ENCODE data around the gene LHFPL5. TPM values are rescaled to one million over a fixed set of nuclear protein-coding genes. Genes with fewer than 3 reads are reported as not detected.

Gene LHFPL5
- not detected for polyA plus RNA-seq (ENCODE audit: insufficient read length)

DNA sequence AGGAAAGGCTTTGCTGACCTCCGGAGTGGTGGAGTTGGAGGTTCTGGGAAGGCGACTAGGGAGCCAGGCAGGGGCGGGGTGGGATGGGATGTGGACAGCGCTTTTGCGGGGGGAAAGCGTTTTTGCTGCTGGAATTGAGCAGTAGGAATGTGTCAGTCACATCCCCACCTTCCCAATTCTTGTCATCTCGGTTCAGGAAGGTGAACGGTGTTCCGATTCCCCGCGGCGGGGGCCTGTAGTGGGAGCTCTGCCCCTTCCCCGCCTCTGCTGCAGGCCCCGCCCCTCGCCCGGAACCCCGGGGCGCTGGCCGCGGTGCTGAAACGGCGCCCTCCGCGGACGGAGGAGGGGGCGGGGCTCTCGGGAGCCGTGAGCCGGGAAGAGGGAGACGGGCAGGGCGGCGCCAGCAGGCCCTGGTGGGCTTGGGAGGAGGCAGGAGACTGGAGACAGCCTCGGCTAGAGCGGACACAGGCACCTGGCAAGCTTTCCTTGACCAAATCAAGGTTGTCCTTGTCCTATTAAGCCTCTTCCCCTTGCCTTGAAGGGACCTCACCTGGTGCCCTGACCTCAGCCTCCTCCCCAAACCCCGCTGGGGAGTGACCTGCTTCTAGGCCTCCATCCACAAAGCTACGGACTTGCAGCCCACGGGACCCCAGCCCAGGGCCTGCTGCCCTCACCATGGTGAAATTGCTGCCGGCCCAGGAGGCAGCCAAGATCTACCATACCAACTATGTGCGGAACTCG lies at the start of gene LHFPL5:
LHFPL5 (plus strand) TSS at position 357 of the 741 bp plus-strand sequence; CDS start at position 676, 319 bp downstream.
- no peak for DNase-seq (ENCODE audit: low read depth)

DNA sequence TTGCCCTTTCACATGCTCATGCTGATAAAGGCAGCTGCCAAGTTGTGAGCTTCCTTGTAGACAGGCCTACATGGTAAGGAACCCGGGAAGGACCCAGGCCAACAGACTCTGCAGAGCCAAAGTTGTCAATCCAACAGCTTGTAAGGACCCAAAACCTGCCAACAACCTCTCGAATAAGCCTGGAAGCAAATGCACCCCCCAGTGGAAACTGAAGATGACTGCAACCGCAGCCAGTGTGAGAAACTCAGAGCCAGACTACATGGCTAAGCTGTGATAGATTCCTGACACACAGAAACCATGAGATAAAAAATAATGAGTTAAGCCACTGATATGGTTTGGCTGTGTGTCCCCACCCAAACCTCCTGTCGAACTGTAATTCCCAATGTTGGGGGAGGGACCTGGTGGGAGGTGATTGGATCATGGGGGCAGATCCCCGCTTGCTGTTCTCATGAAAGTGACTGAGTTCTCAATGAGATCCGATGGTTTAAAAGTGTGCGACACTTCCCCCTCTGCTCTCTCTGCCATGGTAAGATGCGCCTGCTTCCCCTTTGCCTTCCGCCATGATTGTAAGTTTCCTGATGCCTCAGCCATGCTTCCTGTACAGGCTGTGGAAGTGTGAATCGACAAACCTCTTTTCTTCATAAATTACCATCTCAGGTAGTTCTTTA lies 47.6 kb upstream of the LHFPL5 start:
- no peak for DNase-seq (ENCODE audit: low read depth)

DNA sequence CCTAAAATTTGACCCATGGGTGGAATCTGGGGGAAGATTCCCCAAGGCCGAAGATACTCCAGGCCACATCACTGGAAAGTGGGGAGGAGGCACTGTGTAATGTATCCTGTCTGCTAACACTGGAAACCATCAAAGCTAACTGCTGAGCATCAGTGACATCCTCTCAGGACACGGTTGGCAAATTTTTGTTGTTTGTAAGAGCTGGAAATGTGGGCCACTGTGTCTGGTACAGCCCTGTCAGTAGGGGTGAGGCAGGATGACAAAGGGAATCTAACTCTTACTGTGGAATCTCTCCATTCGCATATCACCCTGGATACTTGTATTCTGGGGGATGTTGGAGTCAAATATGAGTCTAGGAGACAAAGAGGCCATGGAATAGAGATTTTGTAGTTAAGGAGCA lies 45.7 kb upstream of the LHFPL5 start:
- no peak for DNase-seq (ENCODE audit: low read depth)

DNA sequence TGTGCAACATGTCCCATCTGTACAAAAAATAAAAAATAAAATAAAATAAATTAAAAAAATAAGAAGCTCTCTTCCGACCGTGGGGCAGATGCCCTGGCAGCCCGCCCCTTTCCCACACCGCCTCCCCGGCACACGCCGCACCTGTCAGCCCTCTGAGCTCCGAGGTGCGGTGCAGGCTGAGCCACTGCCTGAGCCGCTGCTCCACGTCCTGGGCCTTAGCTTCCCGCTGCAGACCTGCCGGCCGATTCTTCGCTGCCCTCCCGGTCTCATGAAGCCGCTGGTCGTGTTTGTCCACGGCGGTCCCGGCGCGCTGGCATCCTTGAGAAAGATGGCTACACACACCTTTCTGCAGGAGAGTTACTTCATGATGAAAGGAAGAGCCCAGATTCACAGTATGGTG lies 39.4 kb upstream of the LHFPL5 start:
- DNase-seq (ENCODE audit: low read depth): no peak

DNA sequence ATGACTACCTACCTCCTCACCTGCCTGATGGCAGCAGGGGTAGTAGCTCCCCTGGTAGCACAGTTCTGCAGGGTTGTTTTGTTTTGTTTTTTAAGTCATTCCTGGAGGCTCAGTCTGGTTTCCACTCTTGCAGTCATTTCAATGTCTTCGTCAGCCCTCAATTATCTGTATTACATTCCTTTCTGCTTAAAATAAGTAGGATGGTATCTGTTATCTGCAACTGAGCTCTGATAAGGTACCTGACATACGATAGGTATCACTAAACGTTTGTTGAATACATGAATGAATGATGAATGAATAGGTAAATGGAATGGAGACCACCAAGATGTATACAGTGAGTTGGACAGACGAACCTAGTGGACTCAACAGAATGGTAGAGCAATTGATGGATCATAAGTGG lies 35.9 kb upstream of the LHFPL5 start:
- DNase-seq (ENCODE audit: low read depth): no peak

DNA sequence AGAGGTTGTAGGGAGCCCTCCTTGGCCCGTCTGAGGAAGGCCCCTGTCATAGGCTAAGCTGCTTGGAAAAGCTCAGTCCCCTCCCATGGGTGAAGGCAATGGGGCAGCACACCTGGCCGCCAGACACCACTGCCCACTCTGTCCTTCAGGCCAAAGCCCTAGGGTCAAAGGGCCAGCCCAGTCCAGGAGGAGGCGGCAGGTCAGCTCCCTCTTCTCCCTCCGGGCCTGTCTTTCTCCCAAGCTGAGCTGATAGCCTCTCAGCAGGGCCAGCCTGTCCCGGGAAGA lies 33.9 kb upstream of the LHFPL5 start:
- DNase-seq (ENCODE audit: low read depth): no peak

DNA sequence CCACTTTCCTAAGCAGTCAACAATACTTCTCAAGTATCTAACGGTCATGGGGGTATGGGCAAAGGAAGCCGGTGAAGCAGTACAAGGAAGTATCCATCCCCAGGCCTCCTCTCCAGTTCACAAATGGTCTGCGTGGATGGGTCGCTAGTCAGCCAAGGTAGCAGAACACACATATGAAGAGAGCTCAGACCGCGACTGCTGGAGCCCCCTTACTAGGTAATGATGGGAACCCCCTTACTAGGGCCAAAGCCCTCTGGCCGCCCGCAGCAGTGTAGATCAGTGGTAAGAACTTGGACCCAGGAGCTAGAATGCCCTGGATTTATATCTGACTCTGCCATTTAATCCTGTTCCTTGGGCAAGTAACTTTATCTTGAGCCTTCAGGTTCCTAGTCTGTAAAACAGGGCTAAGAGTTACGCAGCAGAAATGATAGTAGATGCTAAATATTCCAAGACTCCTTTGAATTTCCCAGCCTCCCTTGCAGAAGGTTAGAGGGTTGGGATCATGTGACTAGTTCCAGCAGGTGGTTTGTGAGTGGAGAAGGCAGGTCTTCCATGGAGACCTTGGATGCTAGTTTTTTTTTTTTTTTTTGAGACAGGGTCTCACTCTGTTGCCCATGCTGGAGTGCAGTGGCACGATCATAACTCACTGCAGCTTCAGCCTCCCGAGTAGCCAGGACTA lies 30.9 kb upstream of the LHFPL5 start:
- DNase-seq (ENCODE audit: low read depth): no peak

DNA sequence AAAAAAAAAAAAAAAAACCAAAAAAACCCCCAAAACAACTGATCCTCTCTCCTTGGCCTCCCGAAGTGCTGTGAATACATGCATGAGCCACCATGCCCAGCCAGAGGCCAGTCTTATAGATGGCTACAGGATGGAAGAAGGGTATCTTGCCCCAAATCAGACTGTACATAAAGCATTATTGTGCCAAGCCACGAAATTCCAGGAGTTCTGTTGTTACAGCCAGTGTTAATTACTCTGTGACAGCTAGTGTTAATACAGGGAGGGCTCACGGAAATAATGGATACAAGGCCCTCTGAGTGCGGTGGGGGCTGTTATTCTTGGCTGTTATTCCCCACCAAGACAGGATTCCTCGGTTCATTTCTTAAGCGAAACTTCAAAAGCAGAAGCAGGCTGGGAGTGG lies 30.1 kb upstream of the LHFPL5 start:
- no peak for DNase-seq (ENCODE audit: low read depth)

DNA sequence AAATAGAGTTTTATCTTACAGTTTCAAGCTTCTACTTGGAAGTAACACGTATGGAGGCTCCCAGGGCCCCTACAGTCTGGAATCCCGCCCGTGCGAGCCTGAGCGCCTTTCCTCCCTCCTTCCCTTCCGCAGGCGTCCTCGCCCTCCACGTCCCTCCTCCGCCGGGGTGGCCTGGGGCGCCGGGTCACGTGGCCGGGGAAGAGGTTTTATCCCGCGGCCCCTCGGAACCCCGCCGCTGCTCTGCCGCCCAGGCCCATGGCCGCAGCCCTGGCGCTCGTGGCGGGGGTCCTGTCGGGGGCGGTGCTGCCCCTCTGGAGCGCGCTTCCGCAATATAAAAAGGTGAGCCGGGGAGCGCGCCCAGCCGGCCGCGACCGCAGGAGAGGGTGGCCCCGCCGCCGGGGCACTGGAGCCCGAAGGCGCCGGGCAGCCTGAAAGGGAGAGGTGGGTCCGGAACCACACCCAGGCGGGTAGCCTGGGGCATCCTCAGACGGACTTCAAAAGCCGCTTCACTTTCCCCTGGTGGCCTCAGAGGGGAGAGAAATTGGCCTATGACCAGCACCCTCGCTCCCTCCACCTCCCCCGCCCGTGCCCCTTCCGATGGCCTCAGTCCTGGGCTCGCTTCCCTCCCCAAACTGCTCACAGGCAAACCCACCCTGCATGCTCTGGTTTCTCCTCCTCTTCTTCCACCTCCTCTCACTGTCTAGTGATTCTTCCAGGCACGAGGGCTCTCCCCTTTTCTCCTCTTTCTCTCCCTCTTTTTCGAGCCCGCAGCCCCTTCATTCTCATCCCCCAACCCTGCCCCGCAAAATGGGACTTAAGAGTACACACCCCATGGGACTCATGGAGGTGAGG lies 28.6 kb upstream of the LHFPL5 start, which contains the start of gene CLPSL2:
CLPSL2 (plus strand) TSS at position 235 of the 852 bp plus-strand sequence; CDS start at position 256, 21 bp downstream.
- no peak for DNase-seq (ENCODE audit: low read depth)

DNA sequence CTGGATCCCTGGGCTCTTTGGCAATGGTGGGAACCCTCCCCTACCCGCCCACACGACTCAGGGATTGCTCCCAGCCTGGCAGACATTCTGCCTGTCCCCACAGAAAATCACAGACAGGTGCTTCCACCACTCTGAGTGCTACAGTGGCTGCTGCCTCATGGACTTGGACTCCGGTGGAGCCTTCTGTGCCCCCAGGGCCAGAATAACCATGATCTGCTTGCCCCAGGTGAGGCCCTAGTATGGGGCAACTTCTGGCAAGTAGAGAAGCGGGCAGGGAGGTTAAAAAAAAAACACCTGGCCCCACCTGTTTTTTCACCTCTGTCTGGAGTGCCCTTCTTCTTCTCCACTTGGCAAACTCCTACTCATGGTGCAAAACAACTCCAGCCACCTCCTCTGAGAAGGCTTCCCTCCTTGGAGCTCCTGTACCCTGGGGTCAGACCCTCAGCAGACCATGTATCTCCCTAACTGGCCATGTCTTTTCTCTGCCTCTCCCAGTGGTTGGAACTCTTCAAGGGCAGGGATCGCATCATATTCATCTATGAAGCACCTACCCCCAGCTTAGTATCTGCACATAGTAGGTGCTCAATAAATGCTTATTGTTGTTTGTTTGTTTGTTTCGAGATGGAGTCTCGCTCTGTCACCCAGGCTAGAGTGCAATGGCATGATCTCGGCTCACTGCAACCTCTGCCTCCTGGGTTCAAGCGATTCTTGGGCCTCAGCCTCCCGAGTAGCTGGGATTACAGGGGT lies 27.6 kb upstream of the LHFPL5 start:
- no peak for DNase-seq (ENCODE audit: low read depth)

DNA sequence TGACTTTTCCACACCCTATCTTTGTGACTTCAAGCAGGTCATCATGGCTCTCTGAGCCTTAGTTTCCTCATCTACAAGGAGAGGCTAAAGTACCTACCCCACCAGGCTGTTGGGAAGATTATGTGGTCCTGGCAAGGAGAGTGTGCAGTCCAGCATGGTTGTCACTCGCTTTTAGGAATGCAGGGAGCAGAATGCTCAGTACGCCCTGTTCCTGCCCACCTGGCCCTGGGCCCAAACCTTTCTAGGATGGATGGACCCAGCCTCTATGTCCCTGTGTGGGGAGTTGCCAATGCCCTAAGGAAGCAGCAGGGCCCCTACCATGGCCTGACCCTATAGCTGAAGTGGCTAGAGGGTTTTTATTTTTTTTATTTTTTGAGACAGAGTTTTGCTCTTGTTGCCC lies 26.7 kb upstream of the LHFPL5 start:
- no peak for DNase-seq (ENCODE audit: low read depth)

DNA sequence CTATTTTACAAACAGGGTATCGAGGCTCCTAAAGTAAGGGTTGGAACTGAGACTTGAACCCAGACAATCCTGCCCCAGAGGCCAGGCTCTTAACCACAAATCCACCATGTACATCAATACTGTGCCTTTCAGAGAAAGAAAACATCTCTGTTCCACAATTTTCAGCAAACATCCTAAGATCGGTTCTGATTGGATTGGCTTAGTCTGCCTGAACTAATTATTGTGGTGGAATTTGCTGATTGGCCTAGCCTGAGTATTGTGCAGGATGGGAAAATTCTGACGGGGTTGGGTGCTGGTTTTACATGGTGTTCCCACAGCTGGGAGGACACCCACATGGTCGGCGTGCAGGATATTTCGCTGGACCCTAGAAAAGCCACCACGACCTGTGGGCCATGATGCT lies 24.4 kb upstream of the LHFPL5 start, which contains the start of gene CLPSL1:
CLPSL1 (plus strand) TSS at position 301 of the 400 bp plus-strand sequence; CDS start at position 393, 92 bp downstream.
- no peak for DNase-seq (ENCODE audit: low read depth)

DNA sequence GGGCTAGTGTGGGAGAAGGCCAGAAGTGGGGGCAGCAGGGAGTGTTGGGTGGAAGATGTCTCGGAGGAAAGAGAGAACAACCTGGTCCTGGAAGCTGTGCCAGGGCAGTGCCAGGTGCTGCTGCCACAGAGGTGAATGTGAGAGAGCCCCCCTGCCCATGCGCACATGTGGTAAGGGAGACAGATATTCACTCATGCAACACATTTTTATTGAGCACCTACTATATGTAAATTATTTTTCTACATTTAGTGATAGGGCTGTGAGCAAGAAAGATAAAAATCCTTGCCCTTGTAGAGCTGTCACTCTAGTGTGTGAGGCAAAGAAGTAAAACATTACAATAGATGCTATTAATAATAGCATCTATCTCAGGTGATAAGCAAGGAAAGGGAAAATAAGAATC lies 23.9 kb upstream of the LHFPL5 start:
- no peak for DNase-seq (ENCODE audit: low read depth)

DNA sequence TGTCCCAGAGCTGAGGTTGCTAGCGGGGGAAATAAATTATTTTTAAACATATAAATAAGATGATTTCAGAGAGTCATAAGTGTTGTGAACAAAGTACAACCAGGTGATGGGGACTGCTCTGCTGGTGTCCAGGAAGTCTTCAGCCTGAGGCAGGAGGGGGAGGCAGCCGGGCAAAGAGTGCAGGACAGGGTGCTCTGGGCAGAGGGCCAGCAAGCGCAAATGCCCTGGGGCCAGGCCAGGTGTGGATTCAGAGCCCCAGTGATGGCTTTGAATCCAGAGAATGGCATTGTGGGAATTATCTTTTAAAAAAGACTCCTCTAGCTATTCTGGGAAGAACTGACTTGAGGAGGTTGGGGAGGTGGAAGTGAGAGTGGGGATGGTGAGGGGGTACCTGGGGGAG lies 22.7 kb upstream of the LHFPL5 start:
- no peak for DNase-seq (ENCODE audit: low read depth)

DNA sequence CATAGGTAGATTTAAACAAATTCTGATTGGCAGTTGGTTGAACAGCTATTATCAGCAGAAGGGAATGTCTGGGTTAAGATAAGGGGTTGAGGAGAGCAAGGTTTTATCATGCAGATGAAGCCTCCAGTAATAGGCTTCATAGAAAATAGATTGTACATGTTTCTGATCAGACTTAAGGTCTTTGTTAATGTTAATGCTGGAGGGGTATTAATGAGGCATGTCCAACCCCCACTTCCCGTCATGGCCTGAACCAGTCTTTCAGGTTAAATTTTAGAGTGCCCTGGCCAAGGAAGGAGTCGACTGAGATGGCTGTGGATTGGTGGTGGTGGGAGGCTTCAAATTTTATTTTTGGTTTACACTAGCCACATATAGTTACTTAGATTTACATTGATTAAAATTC lies 21.0 kb upstream of the LHFPL5 start:
- no peak for DNase-seq (ENCODE audit: low read depth)

DNA sequence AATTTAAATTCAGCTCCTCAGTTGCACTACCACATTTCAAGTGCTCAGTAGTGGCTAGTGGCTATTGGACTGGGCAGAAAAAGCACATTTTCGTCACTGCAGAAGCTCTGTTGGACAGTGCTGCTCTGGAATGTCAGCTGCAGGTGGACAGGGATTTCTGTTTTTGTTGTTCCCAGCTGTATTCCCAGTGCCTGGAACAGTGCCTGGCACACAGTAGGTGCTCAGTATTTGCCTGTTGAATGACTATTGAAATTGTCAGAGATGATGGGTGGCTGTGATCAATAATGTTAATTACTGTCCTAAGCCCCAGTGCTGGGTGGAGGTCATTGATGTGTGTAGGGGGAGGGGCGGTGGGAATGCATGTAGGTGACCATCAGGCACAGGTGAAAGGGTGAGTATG lies 18.9 kb upstream of the LHFPL5 start:
- DNase-seq (ENCODE audit: low read depth): no peak

DNA sequence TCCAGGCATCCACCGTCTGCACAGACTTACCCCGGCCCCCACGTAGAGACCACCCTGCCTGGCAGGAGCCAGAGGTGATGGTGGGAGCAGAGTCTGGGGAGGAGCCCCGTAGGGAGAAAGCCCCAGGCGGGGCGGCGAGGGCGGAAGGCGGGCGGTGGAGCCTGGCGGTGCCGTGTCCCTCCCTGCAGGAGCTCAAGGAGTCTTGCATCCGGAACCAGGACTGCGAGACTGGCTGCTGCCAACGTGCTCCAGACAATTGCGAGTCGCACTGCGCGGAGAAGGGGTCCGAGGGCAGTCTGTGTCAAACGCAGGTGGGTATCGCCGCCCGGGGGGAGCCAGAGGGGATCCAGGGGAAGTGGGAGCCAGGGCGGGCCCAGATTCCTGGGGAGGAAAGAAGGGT lies 18.3 kb upstream of the LHFPL5 start:
- no peak for DNase-seq (ENCODE audit: low read depth)

DNA sequence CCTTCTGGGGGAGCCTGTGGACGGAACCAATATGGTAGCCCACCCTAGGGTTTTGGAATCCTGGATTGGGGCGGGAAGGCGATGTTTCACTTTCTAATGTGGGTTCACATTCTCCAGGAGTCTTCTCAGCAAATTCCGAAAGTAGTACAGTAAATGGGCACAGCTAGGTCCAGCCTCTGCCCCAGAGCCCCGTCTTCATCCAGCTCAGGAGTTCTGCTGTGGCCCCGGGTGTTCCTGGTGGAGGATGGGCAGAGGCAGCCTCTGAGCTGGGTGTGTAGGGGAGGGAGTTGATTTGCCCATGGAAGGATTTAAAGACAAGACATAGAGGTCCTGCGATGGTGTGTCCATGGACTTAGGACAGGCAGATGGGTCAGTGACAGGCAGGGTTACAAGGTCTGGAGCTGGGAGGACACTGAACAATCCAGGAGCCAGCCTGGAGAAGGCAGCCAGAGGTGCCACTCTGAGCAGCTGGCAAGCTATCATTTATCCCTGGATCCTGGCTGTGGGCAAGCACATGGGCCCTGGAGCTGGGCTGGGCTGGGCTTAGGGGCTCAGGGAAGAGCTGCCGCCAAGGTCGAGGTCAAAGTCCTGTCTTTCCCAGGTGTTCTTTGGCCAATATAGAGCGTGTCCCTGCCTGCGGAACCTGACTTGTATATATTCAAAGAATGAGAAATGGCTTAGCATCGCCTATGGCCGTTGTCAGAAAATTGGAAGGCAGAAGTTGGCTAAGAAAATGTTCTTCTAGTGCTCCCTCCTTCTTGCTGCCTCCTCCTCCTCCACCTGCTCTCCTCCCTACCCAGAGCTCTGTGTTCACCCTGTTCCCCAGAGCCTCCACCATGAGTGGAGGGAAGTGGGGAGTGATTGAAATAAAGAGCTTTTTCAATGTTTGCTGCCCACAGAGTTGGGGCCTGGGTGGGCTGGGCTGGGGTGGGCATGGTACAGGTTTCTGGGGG lies 17.6 kb upstream of the LHFPL5 start:
- no peak for DNase-seq (ENCODE audit: low read depth)

DNA sequence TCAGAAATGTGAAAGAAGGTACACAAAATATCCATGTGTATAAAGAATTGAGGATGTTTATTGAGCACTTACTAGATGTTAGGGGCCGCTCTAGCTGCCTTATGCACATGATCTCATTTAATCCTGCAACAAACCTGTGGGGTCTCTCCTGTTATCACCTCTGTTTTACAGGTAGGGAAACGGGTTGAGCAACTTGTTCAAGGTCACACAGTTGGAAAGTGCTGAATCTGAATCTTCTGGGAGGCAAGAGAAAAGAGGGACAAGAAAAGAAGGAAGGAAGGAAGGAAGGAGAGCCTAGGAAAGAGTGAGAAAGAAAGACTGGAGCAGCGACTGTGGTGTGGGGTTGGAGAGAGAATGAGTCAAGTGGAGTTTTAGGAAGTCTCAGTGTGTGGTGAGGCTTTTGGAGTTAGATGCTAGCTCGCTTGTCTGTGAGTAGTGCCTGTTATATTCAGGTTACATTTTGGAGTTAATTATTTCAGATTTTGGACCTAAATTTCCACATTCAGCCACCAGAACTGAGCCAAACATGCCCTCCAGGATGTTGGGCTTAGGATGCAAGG lies 16.6 kb upstream of the LHFPL5 start:
- DNase-seq (ENCODE audit: low read depth): no peak

DNA sequence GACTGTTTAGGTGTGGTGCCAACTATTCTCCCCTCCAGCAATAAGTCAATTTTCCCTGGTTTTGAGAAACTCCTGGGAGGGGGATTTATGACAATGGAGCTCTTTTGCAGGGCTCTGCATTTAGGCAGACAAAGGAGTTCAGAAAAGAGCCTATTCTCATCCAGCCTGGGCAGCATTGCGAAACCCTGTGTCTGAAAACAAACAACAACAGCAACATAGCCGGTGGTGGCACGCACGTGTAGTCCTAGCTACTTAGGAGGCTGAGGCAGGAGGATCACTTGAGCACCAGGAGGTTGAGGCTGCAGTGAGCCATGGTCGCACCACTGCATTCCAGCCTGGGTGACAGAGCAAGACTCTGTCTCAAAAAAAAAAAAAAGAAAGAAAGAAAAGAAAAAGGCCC lies 14.5 kb upstream of the LHFPL5 start:
- no peak for DNase-seq (ENCODE audit: low read depth)

Measured in forelimb muscle (tissue), 1 donor.